WTC11 (cell line): ENCODE measurements around the gene HLA-DQA2. TPM values are rescaled to one million over a fixed set of nuclear protein-coding genes. Genes with fewer than 3 reads are reported as not detected.
A peak's percentile ranks its signal among the peaks of the same experiment; 100 is the strongest.

Source experiments
- ATAC-seq: fragments of 200-7000 bp; cut with Tn5 transposase; 2 replicates; pipeline ENCODE4 v1.10.0; 2021; ENCODE audit warnings: mild to moderate bottlenecking, moderate library complexity
- CTCF ChIA-PET: fragments of 300-600 bp; sonication (Branson Sonifier 250); formaldehyde crosslinking; loops from one replicate; lab custom pipeline; 2021; ENCODE audit warnings: antibody characterized with exemption; lab: Charles Lee
- POLR2A ChIA-PET: fragments of 350-600 bp; sonication (Branson Sonifier 250); formaldehyde crosslinking; loops from one replicate; lab custom pipeline; 2021; ENCODE audit warnings: antibody characterized with exemption; lab: Charles Lee
- DNase-seq: peaks from one replicate; pipeline ENCODE4 v3.0.0; 2021; ENCODE audit warnings: low spot score
- H3K27ac Mint-ChIP-seq: 2 replicates; pipeline ENCODE4 v1.8.0; 2021; ENCODE audit warnings: mixed read lengths
- H3K27me3 Mint-ChIP-seq: 2 replicates; pipeline ENCODE4 v1.8.0; 2021; ENCODE audit warnings: low read depth, mild to moderate bottlenecking, moderate library complexity, mixed read lengths
- H3K36me3 Mint-ChIP-seq: 2 replicates; pipeline ENCODE4 v1.8.0; 2021; ENCODE audit warnings: mixed read lengths
- H3K4me1 Mint-ChIP-seq: 2 replicates; pipeline ENCODE4 v1.8.0; 2022; ENCODE audit warnings: mixed read lengths
- H3K4me3 Mint-ChIP-seq: 2 replicates; pipeline ENCODE4 v1.8.0; 2021; ENCODE audit warnings: mild to moderate bottlenecking, moderate library complexity, mixed read lengths
- H3K9me3 Mint-ChIP-seq: 2 replicates; pipeline ENCODE4 v1.8.0; 2021; ENCODE audit warnings: mixed read lengths
- CREB1 ChIP-seq: sonication (generic); formaldehyde crosslinking; IDR thresholded peaks from 2 replicates; pipeline ENCODE4 v1.8.0; 2023; ENCODE audit warnings: mild to moderate bottlenecking, missing genetic modification reagents
- EMX1 ChIP-seq: fragments of 250-450 bp; sonication (Bioruptor Pico); IDR thresholded peaks from 2 replicates; pipeline ENCODE4 v1.8.0; 2021; ENCODE audit warnings: mild to moderate bottlenecking
- ESRRA ChIP-seq: sonication (generic); formaldehyde crosslinking; IDR thresholded peaks from 2 replicates; pipeline ENCODE4 v1.8.1; 2022; ENCODE audit warnings: mild to moderate bottlenecking, missing genetic modification reagents, borderline replicate concordance
- FOXJ3 ChIP-seq: sonication (generic); formaldehyde crosslinking; IDR thresholded peaks from 2 replicates; pipeline ENCODE4 v1.9.0; 2021; ENCODE audit warnings: missing genetic modification reagents, mild to moderate bottlenecking, borderline replicate concordance
- IRF2 ChIP-seq: sonication (generic); formaldehyde crosslinking; IDR thresholded peaks from 2 replicates; pipeline ENCODE4 v1.8.0; 2022; ENCODE audit warnings: low read depth, missing genetic modification reagents, borderline replicate concordance
- MXD4 ChIP-seq: fragments of 250-450 bp; sonication (Bioruptor Pico); IDR thresholded peaks from 2 replicates; pipeline ENCODE4 v1.8.0; 2021; ENCODE audit warnings: mild to moderate bottlenecking, moderate library complexity, borderline replicate concordance
- NR2C2 ChIP-seq: sonication (generic); formaldehyde crosslinking; IDR thresholded peaks from 2 replicates; pipeline ENCODE4 v1.8.0; 2022; ENCODE audit warnings: mild to moderate bottlenecking, missing genetic modification reagents
- NR3C1 ChIP-seq: sonication (generic); formaldehyde crosslinking; conservative IDR thresholded peaks from 2 replicates; pipeline ENCODE4 v1.8.1; 2023; ENCODE audit warnings: low read depth, mild to moderate bottlenecking, missing genetic modification reagents
- PRRX2 ChIP-seq: fragments of 250-450 bp; sonication (Bioruptor Pico); IDR thresholded peaks from 2 replicates; pipeline ENCODE4 v1.8.0; 2021; ENCODE audit warnings: mild to moderate bottlenecking
- USF2 ChIP-seq: sonication (generic); formaldehyde crosslinking; IDR thresholded peaks from 2 replicates; pipeline ENCODE4 v1.8.1; 2023; ENCODE audit warnings: mild to moderate bottlenecking, missing genetic modification reagents, moderate library complexity
- ZNF121 ChIP-seq: sonication (generic); formaldehyde crosslinking; IDR thresholded peaks from 2 replicates; pipeline ENCODE4 v1.8.0; 2023; ENCODE audit warnings: missing genetic modification reagents
- ZNF317 ChIP-seq: sonication (generic); formaldehyde crosslinking; IDR thresholded peaks from 2 replicates; pipeline ENCODE4 v1.8.1; 2023; ENCODE audit warnings: low read depth, mild to moderate bottlenecking, moderate library complexity, missing genetic modification reagents, borderline replicate concordance
- ZNF671 ChIP-seq: fragments of 250-450 bp; sonication (Bioruptor Pico); IDR thresholded peaks from 2 replicates; pipeline ENCODE4 v1.8.0; 2021; ENCODE audit warnings: mild to moderate bottlenecking
- total RNA-seq: library from RNA; stranded (reverse); gene quantifications from 3 replicates; pipeline ENCODE4 v1.2.3, GENCODE V29; 2021
- TF ChIP-seq, protein P1 (sequence below): fragments of 200-600 bp; IDR thresholded peaks from 2 replicates; pipeline ENCODE4 v1.8.0; 2022; ENCODE audit warnings: antibody characterized with exemption
- TF ChIP-seq, protein P2 (sequence below): sonication (generic); formaldehyde crosslinking; IDR thresholded peaks from 2 replicates; pipeline ENCODE4 v1.8.1; 2023; ENCODE audit warnings: mild to moderate bottlenecking, missing genetic modification reagents
- TF ChIP-seq, protein P3 (sequence below): sonication (generic); formaldehyde crosslinking; IDR thresholded peaks from 2 replicates; pipeline ENCODE4 v1.8.0; 2022; ENCODE audit warnings: missing genetic modification reagents
- TF ChIP-seq, protein P4 (sequence below): fragments of 250-450 bp; sonication (Bioruptor Pico); IDR thresholded peaks from 2 replicates; pipeline ENCODE4 v1.8.0; 2021; ENCODE audit warnings: mild to moderate bottlenecking

The HLA-DQA2 gene
- total RNA-seq, 1 experiment from 2014 or later: not detected

GRCh38 chr6:32792901-32793435, 51.8 kb downstream of the HLA-DQA2 start:
- peak; percentile 66 for ATAC-seq
- H3K4me1 Mint-ChIP-seq: peaks cover 10% of the 10 kb centered on the region
- no peak overlapping the region for H3K27ac Mint-ChIP-seq
- POLR2A ChIA-PET: no interaction called here
- H3K27me3 Mint-ChIP-seq: peaks cover 23% of the 10 kb centered on the region
- TF ChIP-seq, protein P1, sequence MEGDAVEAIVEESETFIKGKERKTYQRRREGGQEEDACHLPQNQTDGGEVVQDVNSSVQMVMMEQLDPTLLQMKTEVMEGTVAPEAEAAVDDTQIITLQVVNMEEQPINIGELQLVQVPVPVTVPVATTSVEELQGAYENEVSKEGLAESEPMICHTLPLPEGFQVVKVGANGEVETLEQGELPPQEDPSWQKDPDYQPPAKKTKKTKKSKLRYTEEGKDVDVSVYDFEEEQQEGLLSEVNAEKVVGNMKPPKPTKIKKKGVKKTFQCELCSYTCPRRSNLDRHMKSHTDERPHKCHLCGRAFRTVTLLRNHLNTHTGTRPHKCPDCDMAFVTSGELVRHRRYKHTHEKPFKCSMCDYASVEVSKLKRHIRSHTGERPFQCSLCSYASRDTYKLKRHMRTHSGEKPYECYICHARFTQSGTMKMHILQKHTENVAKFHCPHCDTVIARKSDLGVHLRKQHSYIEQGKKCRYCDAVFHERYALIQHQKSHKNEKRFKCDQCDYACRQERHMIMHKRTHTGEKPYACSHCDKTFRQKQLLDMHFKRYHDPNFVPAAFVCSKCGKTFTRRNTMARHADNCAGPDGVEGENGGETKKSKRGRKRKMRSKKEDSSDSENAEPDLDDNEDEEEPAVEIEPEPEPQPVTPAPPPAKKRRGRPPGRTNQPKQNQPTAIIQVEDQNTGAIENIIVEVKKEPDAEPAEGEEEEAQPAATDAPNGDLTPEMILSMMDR: no peak
- no peak for TF ChIP-seq USF2 (CRISPR knock-in tag)
- TF ChIP-seq, protein P2, sequence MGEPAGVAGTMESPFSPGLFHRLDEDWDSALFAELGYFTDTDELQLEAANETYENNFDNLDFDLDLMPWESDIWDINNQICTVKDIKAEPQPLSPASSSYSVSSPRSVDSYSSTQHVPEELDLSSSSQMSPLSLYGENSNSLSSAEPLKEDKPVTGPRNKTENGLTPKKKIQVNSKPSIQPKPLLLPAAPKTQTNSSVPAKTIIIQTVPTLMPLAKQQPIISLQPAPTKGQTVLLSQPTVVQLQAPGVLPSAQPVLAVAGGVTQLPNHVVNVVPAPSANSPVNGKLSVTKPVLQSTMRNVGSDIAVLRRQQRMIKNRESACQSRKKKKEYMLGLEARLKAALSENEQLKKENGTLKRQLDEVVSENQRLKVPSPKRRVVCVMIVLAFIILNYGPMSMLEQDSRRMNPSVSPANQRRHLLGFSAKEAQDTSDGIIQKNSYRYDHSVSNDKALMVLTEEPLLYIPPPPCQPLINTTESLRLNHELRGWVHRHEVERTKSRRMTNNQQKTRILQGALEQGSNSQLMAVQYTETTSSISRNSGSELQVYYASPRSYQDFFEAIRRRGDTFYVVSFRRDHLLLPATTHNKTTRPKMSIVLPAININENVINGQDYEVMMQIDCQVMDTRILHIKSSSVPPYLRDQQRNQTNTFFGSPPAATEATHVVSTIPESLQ (CRISPR knock-in tag): no peak
- no peak for TF ChIP-seq IRF2 (CRISPR knock-in tag)
- no peak for TF ChIP-seq NR2C2 (CRISPR knock-in tag)
- TF ChIP-seq NR3C1 (CRISPR knock-in tag): no peak
- TF ChIP-seq, protein P3, sequence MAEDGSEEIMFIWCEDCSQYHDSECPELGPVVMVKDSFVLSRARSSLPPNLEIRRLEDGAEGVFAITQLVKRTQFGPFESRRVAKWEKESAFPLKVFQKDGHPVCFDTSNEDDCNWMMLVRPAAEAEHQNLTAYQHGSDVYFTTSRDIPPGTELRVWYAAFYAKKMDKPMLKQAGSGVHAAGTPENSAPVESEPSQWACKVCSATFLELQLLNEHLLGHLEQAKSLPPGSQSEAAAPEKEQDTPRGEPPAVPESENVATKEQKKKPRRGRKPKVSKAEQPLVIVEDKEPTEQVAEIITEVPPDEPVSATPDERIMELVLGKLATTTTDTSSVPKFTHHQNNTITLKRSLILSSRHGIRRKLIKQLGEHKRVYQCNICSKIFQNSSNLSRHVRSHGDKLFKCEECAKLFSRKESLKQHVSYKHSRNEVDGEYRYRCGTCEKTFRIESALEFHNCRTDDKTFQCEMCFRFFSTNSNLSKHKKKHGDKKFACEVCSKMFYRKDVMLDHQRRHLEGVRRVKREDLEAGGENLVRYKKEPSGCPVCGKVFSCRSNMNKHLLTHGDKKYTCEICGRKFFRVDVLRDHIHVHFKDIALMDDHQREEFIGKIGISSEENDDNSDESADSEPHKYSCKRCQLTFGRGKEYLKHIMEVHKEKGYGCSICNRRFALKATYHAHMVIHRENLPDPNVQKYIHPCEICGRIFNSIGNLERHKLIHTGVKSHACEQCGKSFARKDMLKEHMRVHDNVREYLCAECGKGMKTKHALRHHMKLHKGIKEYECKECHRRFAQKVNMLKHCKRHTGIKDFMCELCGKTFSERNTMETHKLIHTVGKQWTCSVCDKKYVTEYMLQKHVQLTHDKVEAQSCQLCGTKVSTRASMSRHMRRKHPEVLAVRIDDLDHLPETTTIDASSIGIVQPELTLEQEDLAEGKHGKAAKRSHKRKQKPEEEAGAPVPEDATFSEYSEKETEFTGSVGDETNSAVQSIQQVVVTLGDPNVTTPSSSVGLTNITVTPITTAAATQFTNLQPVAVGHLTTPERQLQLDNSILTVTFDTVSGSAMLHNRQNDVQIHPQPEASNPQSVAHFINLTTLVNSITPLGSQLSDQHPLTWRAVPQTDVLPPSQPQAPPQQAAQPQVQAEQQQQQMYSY (CRISPR knock-in tag): no peak
- TF ChIP-seq ZNF671 (CRISPR knock-in tag): no peak
- no peak for TF ChIP-seq ZNF121 (CRISPR knock-in tag)
- TF ChIP-seq CREB1 (CRISPR knock-in tag): no peak
- no peak for TF ChIP-seq FOXJ3 (CRISPR knock-in tag)
- no peak overlapping the region for H3K4me3 Mint-ChIP-seq
- no peak for DNase-seq
- CTCF ChIA-PET: interaction anchor here (1.1 to 1.5 kb wide), 5 partner anchors 45 to 380 kb away, joined by 3 to 6 read pairs (median 4); partner anchors contain the start of gene TAP2
- no peaks in the 10 kb centered on the region for H3K9me3 Mint-ChIP-seq
- no peaks in the 10 kb centered on the region for H3K36me3 Mint-ChIP-seq

DNA sequence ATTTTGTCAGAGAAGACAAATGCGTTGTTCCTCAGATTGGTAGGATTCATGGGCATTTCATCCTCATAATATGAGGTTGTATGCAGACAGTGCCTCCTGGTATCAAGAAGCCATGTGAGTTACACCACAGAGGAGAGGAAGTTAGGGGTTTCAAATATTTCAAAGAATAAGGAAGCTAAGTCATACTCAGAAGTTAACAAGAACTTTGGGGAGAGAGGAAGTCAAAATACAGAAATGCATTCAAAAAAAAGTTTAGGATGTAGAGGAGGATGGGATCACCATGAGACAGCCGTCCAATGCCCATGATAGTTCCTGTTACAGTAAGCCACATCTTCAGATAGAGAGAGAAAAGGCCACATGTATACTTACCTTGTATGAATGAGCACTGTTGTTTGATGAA, 53.3 kb downstream of the HLA-DQA2 start:
- Mint-ChIP-seq H3K4me3 (no peak overlapping the region), H3K36me3 (peaks cover 6% of the 10 kb centered on the region), H3K27ac (no peak overlapping the region), H3K9me3 (peaks cover 11% of the 10 kb centered on the region), H3K4me1 (peaks cover 10% of the 10 kb centered on the region), H3K27me3 (peaks cover 33% of the 10 kb centered on the region)
- POLR2A ChIA-PET: no interaction called here
- CTCF ChIA-PET: interaction anchor here (1.4 to 2.6 kb wide), 2 partner anchors 9 to 91 kb away, joined by 3 to 9 read pairs; no protein-coding TSS in a partner anchor
- no peak for DNase-seq
- TF ChIP-seq, protein P4, sequence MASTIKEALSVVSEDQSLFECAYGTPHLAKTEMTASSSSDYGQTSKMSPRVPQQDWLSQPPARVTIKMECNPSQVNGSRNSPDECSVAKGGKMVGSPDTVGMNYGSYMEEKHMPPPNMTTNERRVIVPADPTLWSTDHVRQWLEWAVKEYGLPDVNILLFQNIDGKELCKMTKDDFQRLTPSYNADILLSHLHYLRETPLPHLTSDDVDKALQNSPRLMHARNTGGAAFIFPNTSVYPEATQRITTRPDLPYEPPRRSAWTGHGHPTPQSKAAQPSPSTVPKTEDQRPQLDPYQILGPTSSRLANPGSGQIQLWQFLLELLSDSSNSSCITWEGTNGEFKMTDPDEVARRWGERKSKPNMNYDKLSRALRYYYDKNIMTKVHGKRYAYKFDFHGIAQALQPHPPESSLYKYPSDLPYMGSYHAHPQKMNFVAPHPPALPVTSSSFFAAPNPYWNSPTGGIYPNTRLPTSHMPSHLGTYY (CRISPR knock-in tag): no peak
- TF ChIP-seq MXD4 (CRISPR knock-in tag): no peak
- no peak for TF ChIP-seq IRF2 (CRISPR knock-in tag)
- TF ChIP-seq PRRX2: no peak
- TF ChIP-seq EMX1: no peak
- TF ChIP-seq ZNF317 (CRISPR knock-in tag): no peak
- TF ChIP-seq NR3C1 (CRISPR knock-in tag): no peak
- no peak for TF ChIP-seq ESRRA (CRISPR knock-in tag)
- no peak for ATAC-seq
